T-helper 1 cell treated with Interleukin-12 subunit alpha and Interleukin-12 subunit beta and Interleukin-4 antibody, amounts not matched to agents 30 μg/mL and 1 μg/mL, for 36 hours (primary cell): ENCODE data around the gene SLC39A3.

ENCODE experiments used
- H3K27ac Mint-ChIP-seq: one replicate; pipeline ENCODE4 v1.8.0; 2021; ENCODE audit warnings: mild to moderate bottlenecking, mixed read lengths
- H3K27me3 Mint-ChIP-seq: one replicate; pipeline ENCODE4 v1.8.0; 2021; ENCODE audit warnings: low read depth, mixed read lengths
- H3K36me3 Mint-ChIP-seq: one replicate; pipeline ENCODE4 v1.8.0; 2021; ENCODE audit warnings: low read depth, mixed read lengths
- H3K4me1 Mint-ChIP-seq: one replicate; pipeline ENCODE4 v1.8.0; 2021; ENCODE audit warnings: low read depth, mixed read lengths
- H3K4me3 Mint-ChIP-seq: one replicate; pipeline ENCODE4 v1.8.0; 2021; ENCODE audit warnings: mild to moderate bottlenecking, moderate library complexity, mixed read lengths
- H3K9me3 Mint-ChIP-seq: one replicate; pipeline ENCODE4 v1.8.0; 2021; ENCODE audit warnings: mixed read lengths

Gene SLC39A3

DNA sequence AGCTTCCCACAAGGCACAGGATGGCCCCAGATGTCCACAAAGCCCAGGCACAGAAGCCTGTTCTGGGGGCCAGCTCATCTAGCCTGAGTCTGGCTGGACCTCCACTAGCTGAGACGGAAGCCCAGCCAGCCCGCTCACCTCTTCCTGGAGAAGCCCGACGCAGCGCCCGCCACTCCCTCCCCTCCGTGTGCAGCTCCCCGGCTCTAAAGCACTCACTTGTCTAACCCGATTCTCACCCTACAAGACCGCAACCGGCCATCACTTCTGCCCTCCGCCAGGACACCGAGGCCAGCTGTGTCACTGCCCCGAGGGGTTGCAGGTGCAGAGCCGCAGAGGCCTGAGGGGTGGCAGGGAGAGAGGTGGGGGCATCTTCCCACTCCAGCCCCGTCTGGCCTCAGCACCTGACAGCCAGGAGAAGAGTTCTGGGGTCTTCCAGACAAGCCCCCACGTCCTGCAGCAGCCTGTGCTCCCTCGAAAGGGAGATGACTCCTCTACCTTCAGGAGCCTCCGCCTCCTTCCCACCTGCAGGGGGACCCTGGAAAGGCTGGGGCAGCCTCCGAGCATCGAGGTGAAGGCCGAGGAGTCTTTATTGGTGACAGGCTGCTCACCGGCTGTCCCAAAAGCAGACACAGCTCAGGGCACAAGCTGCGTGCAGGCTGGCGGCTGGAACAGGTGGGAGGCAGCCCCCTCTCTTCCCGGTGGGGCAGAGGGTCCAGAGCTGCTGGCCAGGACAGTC, 12.7 kb downstream of the SLC39A3 start:
- peaks cover 12% of the 10 kb centered on the region for H3K27me3 Mint-ChIP-seq
- H3K36me3 Mint-ChIP-seq: no peaks in the 10 kb centered on the region
- no peak overlapping the region for H3K4me3 Mint-ChIP-seq
- H3K4me1 Mint-ChIP-seq: no peaks in the 10 kb centered on the region
- H3K9me3 Mint-ChIP-seq: no peaks in the 10 kb centered on the region
- no peak overlapping the region for H3K27ac Mint-ChIP-seq

GRCh38 chr19:2726160-2726855, 13.5 kb downstream of the SLC39A3 start:
- Mint-ChIP-seq H3K27ac (no peak overlapping the region), H3K36me3 (no peaks in the 10 kb centered on the region), H3K4me3 (no peak overlapping the region), H3K9me3 (no peaks in the 10 kb centered on the region), H3K27me3 (peaks cover 18% of the 10 kb centered on the region), H3K4me1 (no peaks in the 10 kb centered on the region)

DNA sequence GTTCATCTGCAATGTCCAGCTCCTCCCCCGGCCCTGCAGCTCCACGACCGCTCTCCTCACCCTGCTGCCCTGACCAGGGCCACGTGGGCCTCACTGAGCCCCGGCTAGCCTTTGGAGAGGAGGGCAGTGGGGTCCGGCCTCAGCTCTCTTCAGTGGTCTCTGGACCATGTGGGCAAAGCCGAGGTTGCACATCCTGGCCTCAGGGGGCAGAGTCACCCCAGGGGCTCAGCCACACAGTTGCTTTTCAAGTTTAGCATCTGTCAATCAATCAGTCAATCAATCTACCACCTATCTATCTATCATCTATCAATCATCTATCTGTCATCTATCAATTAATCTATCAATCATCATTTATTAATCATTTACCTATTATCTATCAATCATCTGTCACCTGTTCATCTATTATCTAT, 15.7 kb downstream of the SLC39A3 start:
- peaks cover 26% of the 10 kb centered on the region for H3K27me3 Mint-ChIP-seq
- H3K36me3 Mint-ChIP-seq: no peaks in the 10 kb centered on the region
- no peaks in the 10 kb centered on the region for H3K4me1 Mint-ChIP-seq
- H3K4me3 Mint-ChIP-seq: no peak overlapping the region
- no peaks in the 10 kb centered on the region for H3K9me3 Mint-ChIP-seq
- no peak overlapping the region for H3K27ac Mint-ChIP-seq

GRCh38 chr19:2723747-2724146, 16.1 kb downstream of the SLC39A3 start:
- Mint-ChIP-seq H3K9me3 (no peaks in the 10 kb centered on the region), H3K4me1 (no peaks in the 10 kb centered on the region), H3K36me3 (no peaks in the 10 kb centered on the region), H3K27ac (no peak overlapping the region), H3K27me3 (peaks cover 26% of the 10 kb centered on the region), H3K4me3 (no peak overlapping the region)

GRCh38 chr19:2723345-2723715, 16.5 kb downstream of the SLC39A3 start:
- no peaks in the 10 kb centered on the region for H3K9me3 Mint-ChIP-seq
- H3K36me3 Mint-ChIP-seq: no peaks in the 10 kb centered on the region
- no peak overlapping the region for H3K4me3 Mint-ChIP-seq
- no peaks in the 10 kb centered on the region for H3K4me1 Mint-ChIP-seq
- no peak overlapping the region for H3K27ac Mint-ChIP-seq
- H3K27me3 Mint-ChIP-seq: peaks cover 26% of the 10 kb centered on the region

- no peak overlapping the region for H3K4me3 Mint-ChIP-seq
- no peak overlapping the region for H3K27ac Mint-ChIP-seq
- H3K36me3 Mint-ChIP-seq: no peaks in the 10 kb centered on the region
- H3K9me3 Mint-ChIP-seq: no peaks in the 10 kb centered on the region
- H3K4me1 Mint-ChIP-seq: no peaks in the 10 kb centered on the region
- peaks cover 26% of the 10 kb centered on the region for H3K27me3 Mint-ChIP-seq
Observed at GRCh38 chr19:2722541-2723344, 17.1 kb downstream of the SLC39A3 start.

GRCh38 chr19:2721570-2722540, 18.0 kb downstream of the SLC39A3 start:
- Mint-ChIP-seq H3K36me3 (no peaks in the 10 kb centered on the region), H3K4me3 (no peak overlapping the region), H3K27ac (no peak overlapping the region)

GRCh38 chr19:2720777-2721569, 18.8 kb downstream of the SLC39A3 start, which contains the start of gene DIRAS1:
DIRAS1 (minus strand) TSS chr19:2721372; CDS start chr19:2717806, 3,566 bp downstream.
- no peak within 1 kb of the TSS for H3K27ac Mint-ChIP-seq
- no peaks in the 10 kb centered on the region for H3K36me3 Mint-ChIP-seq
- no peaks in the 10 kb centered on the region for H3K4me1 Mint-ChIP-seq
- H3K4me3 Mint-ChIP-seq: no peak within 1 kb of the TSS
- H3K9me3 Mint-ChIP-seq: peaks cover under 1% of the 10 kb centered on the region
- peaks cover 23% of the 10 kb centered on the region for H3K27me3 Mint-ChIP-seq

More at GRCh38 chr19:2721570-2722540, 18.0 kb downstream of the SLC39A3 start:
- Mint-ChIP-seq H3K27me3 (peaks cover 26% of the 10 kb centered on the region), H3K9me3 (no peaks in the 10 kb centered on the region), H3K4me1 (no peaks in the 10 kb centered on the region)

- H3K27ac Mint-ChIP-seq: no peak overlapping the region
- peaks cover 9% of the 10 kb centered on the region for H3K9me3 Mint-ChIP-seq
- H3K4me3 Mint-ChIP-seq: no peak overlapping the region
- H3K36me3 Mint-ChIP-seq: no peaks in the 10 kb centered on the region
- peaks cover 23% of the 10 kb centered on the region for H3K27me3 Mint-ChIP-seq
- no peaks in the 10 kb centered on the region for H3K4me1 Mint-ChIP-seq
Observed at GRCh38 chr19:2719920-2720776, 19.7 kb downstream of the SLC39A3 start.

DNA sequence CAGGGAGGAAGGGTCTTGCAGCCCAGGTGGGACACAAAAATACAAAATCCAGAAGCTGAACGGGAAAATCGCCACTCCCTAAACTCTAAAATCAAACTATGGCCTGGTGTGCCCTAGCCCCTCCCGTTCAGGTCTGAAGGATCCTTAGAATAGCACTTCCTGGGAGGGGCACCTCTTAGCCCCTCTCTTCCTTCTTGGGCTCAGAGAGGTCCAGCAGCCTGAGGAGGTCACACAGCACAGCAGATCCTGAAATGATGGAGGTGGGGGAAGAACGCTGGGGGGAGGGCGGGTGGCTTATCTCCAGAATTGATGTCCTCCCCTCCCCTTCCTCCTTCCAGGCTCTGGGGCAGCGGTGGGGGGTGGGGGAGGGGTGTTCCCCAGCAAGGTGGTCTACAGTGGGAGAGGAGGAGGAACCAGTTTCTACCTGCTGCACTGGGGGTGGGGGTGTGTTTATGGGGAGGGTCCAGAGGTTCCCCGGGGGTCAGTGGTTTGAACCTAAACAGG, 20.5 kb downstream of the SLC39A3 start:
- no peaks in the 10 kb centered on the region for H3K36me3 Mint-ChIP-seq
- H3K9me3 Mint-ChIP-seq: peaks cover 11% of the 10 kb centered on the region
- H3K27me3 Mint-ChIP-seq: peaks cover 20% of the 10 kb centered on the region
- H3K4me1 Mint-ChIP-seq: no peaks in the 10 kb centered on the region
- H3K27ac Mint-ChIP-seq: no peak overlapping the region
- H3K4me3 Mint-ChIP-seq: no peak overlapping the region

DNA sequence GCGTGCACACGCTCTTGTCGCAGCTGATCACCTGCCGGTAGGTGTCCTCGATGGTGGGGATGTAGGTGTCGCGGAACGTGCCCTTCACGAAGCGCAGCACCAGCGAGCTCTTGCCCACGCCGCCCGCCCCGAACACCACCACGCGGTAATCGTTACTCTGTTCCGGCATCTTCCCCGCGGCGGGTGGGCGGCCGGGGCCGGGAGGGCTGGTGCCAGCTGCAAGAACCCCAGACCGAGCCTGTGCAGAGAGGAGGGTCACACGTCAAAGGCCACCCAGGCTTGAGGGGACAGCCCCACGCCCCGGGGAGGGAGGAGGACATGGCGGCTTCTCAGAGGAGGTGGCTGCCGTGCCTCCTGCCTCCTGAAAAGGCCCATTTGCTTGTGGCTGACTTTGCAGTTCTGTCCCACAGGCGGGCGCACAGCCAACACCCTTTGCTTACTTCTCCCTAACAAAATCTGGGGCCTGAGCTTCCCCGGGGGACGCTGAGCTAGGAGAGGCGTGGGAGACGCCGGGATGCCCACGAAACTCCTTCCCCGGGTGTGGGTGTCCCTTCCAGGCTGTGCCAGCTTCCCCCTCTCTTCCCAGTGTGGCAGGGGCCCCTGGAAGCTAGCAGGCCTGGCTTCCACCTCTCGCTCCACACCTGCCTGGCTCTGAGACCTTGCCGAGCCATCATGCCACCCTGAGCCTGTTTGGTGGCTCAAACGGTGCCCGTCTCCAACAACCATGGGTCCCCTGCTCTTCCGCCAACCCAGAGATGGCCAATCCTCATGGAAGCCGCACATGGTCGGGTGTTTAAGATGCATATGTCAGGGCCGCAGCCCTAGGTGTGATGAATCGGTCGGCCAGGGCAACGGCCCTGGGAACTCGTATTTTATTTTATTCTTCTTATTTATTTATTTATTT, 21.9 kb downstream of the SLC39A3 start:
- H3K36me3 Mint-ChIP-seq: no peaks in the 10 kb centered on the region
- H3K27me3 Mint-ChIP-seq: peaks cover 18% of the 10 kb centered on the region
- H3K9me3 Mint-ChIP-seq: peaks cover 11% of the 10 kb centered on the region
- H3K27ac Mint-ChIP-seq: no peak overlapping the region
- no peaks in the 10 kb centered on the region for H3K4me1 Mint-ChIP-seq
- no peak overlapping the region for H3K4me3 Mint-ChIP-seq
